Activated CD8-positive, alpha-beta memory T cell treated with anti-CD3 and anti-CD28 coated beads, Interleukin-2, amount 10 ng/mL, durations not matched to agents 7 days and 5 days (primary cell): ENCODE measurements around the gene STARD8. TPM values are rescaled to one million over a fixed set of nuclear protein-coding genes. Genes with fewer than 3 reads are reported as not detected.
"Not testable (repeated sequence)": the region's sequence is repeated elsewhere in the genome, so short reads cannot be mapped to it uniquely, and the experiment has no call there.

Experiments
- ATAC-seq: fragments of 150-1000 bp; cut with Tn5 transposase; one replicate; pipeline ENCODE4 v1.10.0; 2021; ENCODE audit warnings: moderate library complexity
- CTCF ChIA-PET: fragments of 350-600 bp; sonication (Branson Sonifier 250); formaldehyde crosslinking; loops from one replicate; lab custom pipeline; 2021; ENCODE audit warnings: antibody characterized with exemption; lab: Charles Lee
- DNase-seq: peaks from one replicate; pipeline ENCODE4 v3.0.0-alpha.2; 2020
- H3K27ac Mint-ChIP-seq: one replicate; pipeline ENCODE4 v1.8.0; 2021; ENCODE audit warnings: mild to moderate bottlenecking, mixed read lengths
- H3K27me3 Mint-ChIP-seq: one replicate; pipeline ENCODE4 v1.8.0; 2021; ENCODE audit warnings: mixed read lengths
- H3K36me3 Mint-ChIP-seq: one replicate; pipeline ENCODE4 v1.8.0; 2021; ENCODE audit warnings: mild to moderate bottlenecking, mixed read lengths
- H3K4me1 Mint-ChIP-seq: one replicate; pipeline ENCODE4 v1.8.0; 2021; ENCODE audit warnings: mixed read lengths
- H3K4me3 Mint-ChIP-seq: one replicate; pipeline ENCODE4 v1.8.0; 2021; ENCODE audit warnings: mild to moderate bottlenecking, moderate library complexity, mixed read lengths
- H3K9me3 Mint-ChIP-seq: one replicate; pipeline ENCODE4 v1.8.0; 2022; ENCODE audit warnings: low read depth, mixed read lengths
- total RNA-seq, 2 experiments: library from RNA; stranded (reverse); gene quantifications; one replicate each; pipeline ENCODE4 v1.2.3, GENCODE V29; 2021

The STARD8 gene
- total RNA-seq, 2 experiments from 2014 or later = 0.64 to 2.3 TPM

DNA sequence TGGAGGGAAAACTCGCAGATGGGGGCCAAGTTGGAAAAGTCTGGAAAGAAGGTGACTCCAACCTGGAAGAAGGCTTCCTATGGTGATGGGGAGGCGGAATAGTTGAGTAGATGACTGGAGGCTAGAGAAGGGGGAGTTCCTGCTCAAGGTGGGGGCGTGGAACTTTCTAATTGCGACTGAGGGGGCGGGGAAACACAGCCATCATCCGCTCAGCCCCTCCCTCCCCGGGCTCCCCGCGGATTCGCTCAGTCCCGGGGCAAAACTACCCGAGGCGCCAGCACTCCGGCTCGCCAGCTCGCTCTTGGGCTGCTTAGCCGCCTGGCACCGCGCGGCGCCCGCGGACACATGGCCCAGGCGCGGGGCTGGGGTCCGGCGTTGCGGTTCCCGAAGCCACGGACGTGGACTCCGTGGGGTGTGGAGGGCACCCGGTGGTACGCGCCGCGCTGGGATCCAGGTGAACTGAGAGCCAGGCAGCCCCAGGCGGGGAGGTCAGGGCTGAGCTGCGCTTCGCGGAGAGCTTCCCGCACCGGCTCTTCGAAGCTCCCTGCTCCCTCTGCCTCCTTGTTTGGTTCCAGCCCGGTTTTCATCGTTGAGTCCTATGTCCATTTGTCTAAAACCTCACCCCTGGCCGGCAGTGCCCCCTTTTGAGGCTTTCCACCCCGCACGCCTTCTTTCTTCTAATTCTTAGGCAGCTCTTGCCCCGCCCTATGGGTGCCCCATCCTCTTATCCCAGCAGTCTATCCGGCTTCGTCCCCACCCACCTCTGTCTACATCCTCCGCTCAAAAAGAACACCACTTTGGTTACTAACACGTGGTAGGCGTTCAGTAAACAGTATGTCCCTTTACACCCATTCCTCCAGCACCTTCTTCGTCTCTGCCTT, 38.9 kb downstream of the STARD8 start:
- Mint-ChIP-seq H3K36me3 (no peaks in the 10 kb centered on the region), H3K27me3 (peaks cover 18% of the 10 kb centered on the region), H3K4me3 (peak overlapping the region; percentile 33), H3K9me3 (no peaks in the 10 kb centered on the region), H3K27ac (no peak overlapping the region), H3K4me1 (peaks cover 9% of the 10 kb centered on the region)
- peak; percentile 58 for ATAC-seq
- peak; percentile 40 for DNase-seq
- CTCF ChIA-PET = no interaction called here

DNA sequence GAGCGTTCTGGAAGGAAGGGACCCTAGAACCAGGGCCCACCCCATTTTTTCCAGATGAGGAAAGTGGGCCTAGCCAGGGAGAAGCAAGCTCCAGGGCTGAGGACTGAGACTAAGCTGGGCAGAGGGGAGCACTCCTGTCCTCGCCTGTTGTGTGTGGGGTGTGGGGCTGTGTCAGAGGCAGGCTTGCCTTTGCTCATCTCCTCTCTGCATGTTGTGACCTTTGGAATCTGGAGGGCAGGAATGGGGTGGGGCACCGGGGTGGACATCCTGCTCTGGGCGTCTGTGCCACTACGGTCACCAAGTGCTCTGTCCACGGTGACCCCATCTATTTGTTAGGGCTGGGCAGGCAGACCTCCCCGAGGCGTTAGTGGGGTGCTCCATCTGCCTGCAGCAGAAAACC, 41.5 kb downstream of the STARD8 start:
- H3K4me3 Mint-ChIP-seq, DNase-seq, ATAC-seq, H3K36me3 Mint-ChIP-seq, H3K27ac Mint-ChIP-seq, H3K9me3 Mint-ChIP-seq: not testable (repeated sequence)
- Mint-ChIP-seq H3K27me3 (peaks cover 21% of the 10 kb centered on the region), H3K4me1 (peaks cover 12% of the 10 kb centered on the region)
- CTCF ChIA-PET = interaction anchor here (1.1 kb wide), 1 partner anchor 15 kb away, joined by 4 read pairs; no protein-coding TSS in a partner anchor

- CTCF ChIA-PET = no interaction called here
- no peak for ATAC-seq
- Mint-ChIP-seq H3K9me3 (no peaks in the 10 kb centered on the region), H3K4me1 (peaks cover 17% of the 10 kb centered on the region), H3K27me3 (peaks cover 27% of the 10 kb centered on the region), H3K4me3 (no peak overlapping the region), H3K36me3 (no peaks in the 10 kb centered on the region), H3K27ac (no peak overlapping the region)
- no peak for DNase-seq
These were observed 43.6 kb downstream of the STARD8 start for GRCh38 chrX:68690936-68691501.

DNA sequence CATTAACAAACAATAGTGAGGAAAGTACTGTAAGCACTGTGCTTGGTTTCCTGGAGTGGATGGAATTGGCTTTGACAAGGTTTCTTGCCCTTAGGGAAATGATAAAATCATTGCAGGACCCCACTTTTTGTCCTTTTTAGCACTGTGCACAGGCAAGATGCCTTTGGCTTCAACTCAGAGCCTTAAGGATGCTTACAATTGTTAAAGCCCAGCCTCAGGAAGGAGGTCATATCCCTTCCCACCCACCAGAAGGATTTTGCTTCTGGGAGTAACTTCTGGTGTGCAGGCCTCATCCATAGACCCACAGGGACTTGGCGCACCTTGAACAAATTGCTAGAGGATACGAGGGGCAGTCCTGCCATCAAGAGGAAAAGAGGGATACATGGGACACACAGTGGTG, 44.5 kb downstream of the STARD8 start:
- CTCF ChIA-PET = no interaction called here
- no peak for DNase-seq
- peaks cover 15% of the 10 kb centered on the region for H3K4me1 Mint-ChIP-seq
- ATAC-seq = no peak
- no peak overlapping the region for H3K4me3 Mint-ChIP-seq
- H3K27me3 Mint-ChIP-seq = peaks cover 23% of the 10 kb centered on the region
- H3K36me3 Mint-ChIP-seq = no peaks in the 10 kb centered on the region
- no peak overlapping the region for H3K27ac Mint-ChIP-seq
- no peaks in the 10 kb centered on the region for H3K9me3 Mint-ChIP-seq

- Mint-ChIP-seq H3K27me3 (peaks cover 18% of the 10 kb centered on the region), H3K4me3 (no peak overlapping the region), H3K27ac (no peak overlapping the region), H3K36me3 (no peaks in the 10 kb centered on the region), H3K4me1 (peaks cover 15% of the 10 kb centered on the region), H3K9me3 (no peaks in the 10 kb centered on the region)
- CTCF ChIA-PET = no interaction called here
- DNase-seq (no peak), ATAC-seq (no peak)
These were observed 45.2 kb downstream of the STARD8 start for GRCh38 chrX:68692651-68693050.

- no peak overlapping the region for H3K27ac Mint-ChIP-seq
- H3K27me3 Mint-ChIP-seq = peaks cover 15% of the 10 kb centered on the region
- ATAC-seq (peak; percentile 60), DNase-seq (peak; percentile 40)
- peaks cover 15% of the 10 kb centered on the region for H3K4me1 Mint-ChIP-seq
- no peaks in the 10 kb centered on the region for H3K36me3 Mint-ChIP-seq
- H3K9me3 Mint-ChIP-seq = no peaks in the 10 kb centered on the region
- CTCF ChIA-PET = no interaction called here
- peak overlapping the region; percentile 60 for H3K4me3 Mint-ChIP-seq
These were observed 46.3 kb downstream of the STARD8 start for GRCh38 chrX:68693481-68694434.

DNA sequence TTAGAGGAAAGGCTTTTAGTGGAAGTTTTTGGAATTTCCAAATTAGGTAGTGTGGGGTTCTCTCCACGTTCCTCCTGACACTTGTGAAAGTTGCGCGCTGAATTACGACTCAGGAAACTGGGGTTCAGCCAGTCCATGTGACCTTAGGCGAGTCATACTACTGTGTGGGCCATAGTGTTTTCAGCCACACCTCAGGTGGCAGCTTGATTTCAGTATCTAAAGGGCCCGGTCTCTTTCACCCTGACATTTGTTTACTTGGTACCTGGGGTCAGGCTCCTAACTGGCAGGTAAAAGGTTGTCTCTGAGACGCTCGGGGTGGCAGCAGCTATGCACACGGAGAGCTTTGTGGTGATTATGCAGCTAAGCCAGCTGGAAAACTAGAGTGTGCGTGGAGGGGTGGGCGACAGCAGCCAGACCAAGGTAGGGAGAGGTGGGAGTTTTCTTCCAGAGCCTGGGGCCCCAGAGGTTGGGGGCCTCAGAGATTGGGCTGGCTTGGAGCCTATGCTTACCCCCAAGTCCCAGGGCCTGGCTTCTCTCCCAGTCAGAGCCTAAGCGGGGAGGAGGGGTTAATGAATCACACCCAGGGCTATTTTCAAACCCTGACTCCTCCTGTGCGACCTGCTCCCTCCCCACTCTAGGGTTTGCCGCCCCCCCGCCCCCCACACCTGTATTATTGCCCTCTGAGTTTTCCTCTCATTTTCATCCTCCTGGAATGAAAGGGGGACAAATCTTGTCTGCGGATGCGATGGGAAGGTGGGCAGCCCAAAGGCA, 47.2 kb downstream of the STARD8 start:
- peaks cover 15% of the 10 kb centered on the region for H3K27me3 Mint-ChIP-seq
- no peak overlapping the region for H3K27ac Mint-ChIP-seq
- peak overlapping the region; percentile 60 for H3K4me3 Mint-ChIP-seq
- no peaks in the 10 kb centered on the region for H3K9me3 Mint-ChIP-seq
- peaks cover 15% of the 10 kb centered on the region for H3K4me1 Mint-ChIP-seq
- CTCF ChIA-PET = no interaction called here
- DNase-seq = peak; percentile 41
- H3K36me3 Mint-ChIP-seq = no peaks in the 10 kb centered on the region
- ATAC-seq = peak; percentile 57

DNA sequence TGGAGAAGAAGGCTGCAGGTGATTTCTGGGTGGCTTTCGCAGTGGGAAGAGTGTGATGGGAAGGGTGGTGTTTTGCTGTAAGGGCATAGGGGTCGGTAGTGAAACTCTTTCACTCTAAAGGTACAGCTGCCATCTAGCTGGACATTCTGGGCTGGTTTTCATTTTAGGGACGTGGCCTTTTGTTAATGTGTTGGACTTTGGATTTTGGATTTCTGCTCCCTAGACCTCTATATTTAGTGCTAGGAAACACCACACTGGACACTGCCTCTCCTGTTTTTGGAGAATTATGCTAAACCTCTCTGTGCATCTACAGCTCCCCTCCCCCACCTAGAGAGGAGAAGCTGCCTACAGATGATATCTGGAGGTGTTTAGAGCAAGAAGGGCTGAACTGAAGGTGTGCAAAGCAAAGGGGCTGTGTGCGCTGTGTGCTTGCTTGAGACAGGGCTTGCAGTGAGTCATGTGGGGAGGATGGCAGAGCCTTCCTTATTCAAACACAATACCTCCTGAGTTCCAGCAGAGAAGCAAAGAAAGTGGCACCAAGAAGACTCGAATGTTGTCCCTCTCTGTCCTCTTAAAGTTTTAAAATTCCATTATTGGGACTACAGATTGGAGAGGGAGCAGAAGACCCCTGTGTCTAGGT, 47.9 kb downstream of the STARD8 start:
- Mint-ChIP-seq H3K27me3 (peaks cover 15% of the 10 kb centered on the region), H3K9me3 (no peaks in the 10 kb centered on the region), H3K4me3 (no peak overlapping the region), H3K27ac (no peak overlapping the region), H3K36me3 (no peaks in the 10 kb centered on the region), H3K4me1 (peaks cover 15% of the 10 kb centered on the region)
- no peak for DNase-seq
- CTCF ChIA-PET = no interaction called here
- no peak for ATAC-seq

GRCh38 chrX:68696267-68696990, 49.0 kb downstream of the STARD8 start:
- H3K36me3 Mint-ChIP-seq = no peaks in the 10 kb centered on the region
- H3K9me3 Mint-ChIP-seq = no peaks in the 10 kb centered on the region
- peaks cover 15% of the 10 kb centered on the region for H3K27me3 Mint-ChIP-seq
- H3K4me3 Mint-ChIP-seq = no peak overlapping the region
- no peak overlapping the region for H3K27ac Mint-ChIP-seq
- DNase-seq (no peak), ATAC-seq (no peak)
- CTCF ChIA-PET = no interaction called here
- H3K4me1 Mint-ChIP-seq = peaks cover 15% of the 10 kb centered on the region

- peaks cover 15% of the 10 kb centered on the region for H3K27me3 Mint-ChIP-seq
- CTCF ChIA-PET = no interaction called here
- H3K4me3 Mint-ChIP-seq = no peak overlapping the region
- DNase-seq = no peak
- no peak overlapping the region for H3K27ac Mint-ChIP-seq
- H3K36me3 Mint-ChIP-seq = no peaks in the 10 kb centered on the region
- no peak for ATAC-seq
- no peaks in the 10 kb centered on the region for H3K9me3 Mint-ChIP-seq
- peaks cover 15% of the 10 kb centered on the region for H3K4me1 Mint-ChIP-seq
These were observed 49.6 kb downstream of the STARD8 start for GRCh38 chrX:68697036-68697435.

- peaks cover 15% of the 10 kb centered on the region for H3K27me3 Mint-ChIP-seq
- H3K4me3 Mint-ChIP-seq = no peak overlapping the region
- no peak for ATAC-seq
- peaks cover 15% of the 10 kb centered on the region for H3K4me1 Mint-ChIP-seq
- H3K36me3 Mint-ChIP-seq = no peaks in the 10 kb centered on the region
- H3K9me3 Mint-ChIP-seq = no peaks in the 10 kb centered on the region
- H3K27ac Mint-ChIP-seq = no peak overlapping the region
- DNase-seq = no peak
- CTCF ChIA-PET = no interaction called here
These were observed 50.1 kb downstream of the STARD8 start for GRCh38 chrX:68697465-68698125.
